ENCODE results near the gene ZNF385B.
"Not testable (repeated sequence)": the region's sequence is repeated elsewhere in the genome, so short reads cannot be mapped to it uniquely, and the experiment has no call there.

ZNF385B gene

GRCh38 chr2:179483131-179483530, 378.3 kb downstream of the ZNF385B start:
- no peak for ATAC-seq
- DNase-seq, result no peak

DNA sequence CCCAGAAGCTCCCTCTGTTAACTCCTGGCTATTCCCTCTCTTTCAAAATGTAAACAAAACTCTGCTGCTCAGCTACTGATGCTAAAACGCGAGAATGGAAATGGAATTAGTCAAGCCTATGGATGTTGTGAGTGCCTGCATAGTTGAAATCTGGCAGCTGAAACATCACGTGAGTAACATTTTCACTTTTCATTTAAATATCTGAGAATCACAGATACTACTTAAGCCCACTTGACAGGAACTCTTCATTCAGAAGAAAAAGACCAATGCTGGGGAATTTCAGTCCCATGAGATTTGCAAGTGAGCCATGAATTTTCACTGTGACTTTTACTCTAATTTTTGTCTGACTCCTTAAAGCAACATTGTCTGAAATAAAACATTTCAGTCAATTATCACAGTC, 381.5 kb downstream of the ZNF385B start:
- DNase-seq, result no peak
- ATAC-seq, result no peak

GRCh38 chr2:179478771-179479170, 382.6 kb downstream of the ZNF385B start:
- no peak for ATAC-seq
- DNase-seq, result no peak

- no peak for ATAC-seq
- no peak for DNase-seq
Observed at GRCh38 chr2:179470992-179471391, 390.4 kb downstream of the ZNF385B start.

DNA sequence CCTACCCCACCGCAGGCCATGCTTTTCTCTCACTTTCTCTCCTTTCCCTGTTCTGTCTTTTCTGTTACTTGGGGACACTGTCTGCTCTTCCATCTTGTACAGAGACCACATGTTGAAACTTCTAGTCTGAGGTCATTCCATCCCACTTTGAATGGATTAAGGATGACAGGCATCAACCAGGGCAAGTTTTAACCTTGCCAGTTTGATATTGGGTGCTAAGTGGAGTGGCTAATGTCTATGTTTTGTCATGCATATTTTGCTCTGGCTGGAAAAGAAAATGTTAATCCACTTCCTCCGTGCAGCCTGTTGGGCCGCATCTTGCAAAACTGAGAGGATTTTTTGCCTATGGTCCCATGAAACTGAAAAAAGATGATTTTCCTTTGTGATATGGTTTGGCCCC, 391.3 kb downstream of the ZNF385B start:
- DNase-seq (no peak), ATAC-seq (no peak)

- ATAC-seq, result no peak
- DNase-seq, result no peak
Observed at GRCh38 chr2:179467960-179468359, 393.5 kb downstream of the ZNF385B start.

- DNase-seq (no peak), ATAC-seq (no peak)
Observed at GRCh38 chr2:179467111-179467510, 394.3 kb downstream of the ZNF385B start.

GRCh38 chr2:179461420-179461819, 400.0 kb downstream of the ZNF385B start:
- ATAC-seq (no peak), DNase-seq (no peak)

- peak; percentile 19 for DNase-seq
Observed at GRCh38 chr2:179460181-179460929, 401.1 kb downstream of the ZNF385B start.

GRCh38 chr2:179458113-179458512, 403.3 kb downstream of the ZNF385B start:
- not testable (repeated sequence) for DNase-seq, ATAC-seq

More at GRCh38 chr2:179460181-179460929, 401.1 kb downstream of the ZNF385B start:
- ATAC-seq, result peak; percentile 71

DNA sequence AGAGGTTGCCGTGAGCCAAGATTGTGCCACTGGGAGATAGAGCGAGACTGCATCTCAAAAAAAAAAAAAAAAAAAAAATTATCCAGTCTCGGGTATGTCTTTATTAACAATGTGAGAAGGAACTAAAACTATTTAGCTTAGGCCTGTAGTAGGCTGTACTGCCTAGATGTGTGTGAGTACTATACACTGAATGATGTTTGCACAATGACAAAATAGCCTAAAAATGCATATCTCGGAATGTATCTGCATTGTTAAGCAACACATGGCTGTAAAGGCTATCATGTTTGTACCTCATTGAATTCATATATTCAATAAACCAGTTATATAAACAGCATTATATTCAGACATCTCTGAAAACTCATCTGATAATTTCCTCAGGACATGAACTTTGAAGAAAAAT, 405.6 kb downstream of the ZNF385B start:
- DNase-seq (no peak), ATAC-seq (no peak)

DNA sequence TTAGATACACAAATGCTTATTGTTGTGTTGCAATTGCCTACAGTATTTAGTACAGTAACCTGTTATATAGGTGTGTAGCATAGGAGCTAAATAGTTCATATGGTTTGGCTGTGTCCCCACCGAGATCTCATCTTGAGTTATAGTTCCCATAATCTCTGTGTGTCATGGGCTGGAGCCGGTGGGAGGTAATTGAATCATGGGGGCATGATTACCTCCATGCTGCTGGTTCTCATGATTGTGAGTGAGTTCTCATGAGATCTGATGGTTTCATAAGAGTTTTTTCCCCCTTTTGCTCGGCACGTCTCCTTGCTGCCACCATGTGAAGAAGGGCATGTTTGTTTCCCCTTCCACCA, 406.3 kb downstream of the ZNF385B start:
- ATAC-seq (no peak), DNase-seq (no peak)

- DNase-seq (no peak), ATAC-seq (no peak)
Observed at GRCh38 chr2:179454443-179455171, 406.8 kb downstream of the ZNF385B start.

GRCh38 chr2:179449010-179449409, 412.4 kb downstream of the ZNF385B start:
- ATAC-seq (no peak), DNase-seq (no peak)

DNA sequence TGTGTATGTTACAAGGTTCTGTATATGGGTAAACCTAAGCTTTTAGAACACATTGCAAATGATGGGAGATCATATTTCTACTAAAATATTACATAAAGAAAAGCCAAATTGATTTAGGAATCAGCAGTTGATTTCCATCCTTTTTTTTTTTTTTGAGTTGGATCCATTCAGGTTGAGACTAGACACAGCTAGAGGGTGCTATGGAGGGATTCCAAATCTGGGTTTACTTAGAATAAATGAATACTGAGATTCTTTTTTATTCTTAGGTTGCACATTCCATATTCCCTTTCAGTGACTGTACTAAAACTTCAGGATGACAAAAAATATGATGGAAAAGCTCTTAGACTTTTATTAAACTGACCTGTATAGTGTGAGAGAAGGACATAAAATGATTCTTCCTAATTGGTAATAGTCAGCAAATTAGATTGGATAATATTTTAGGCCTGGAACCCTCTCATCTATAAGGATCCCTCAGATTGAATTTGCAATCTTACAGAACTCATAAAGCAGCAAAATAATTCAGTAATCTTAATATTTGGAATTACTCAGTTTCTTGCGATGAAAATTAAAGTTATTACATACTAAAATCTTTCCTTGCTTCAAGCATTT, 413.5 kb downstream of the ZNF385B start:
- ATAC-seq (no peak), DNase-seq (no peak)

- ATAC-seq, result no peak
- no peak for DNase-seq
Observed at GRCh38 chr2:179447421-179447820, 414.0 kb downstream of the ZNF385B start.

- no peak for ATAC-seq
- DNase-seq, result no peak
Observed at GRCh38 chr2:179446476-179447141, 414.8 kb downstream of the ZNF385B start.

GRCh38 chr2:179444056-179444455, 417.4 kb downstream of the ZNF385B start:
- DNase-seq (no peak), ATAC-seq (no peak)

GRCh38 chr2:179443180-179443579, 418.2 kb downstream of the ZNF385B start:
- no peak for ATAC-seq

GRCh38 chr2:179442206-179442605, 419.2 kb downstream of the ZNF385B start:
- ATAC-seq (no peak), DNase-seq (no peak)

More at GRCh38 chr2:179443180-179443579, 418.2 kb downstream of the ZNF385B start:
- no peak for DNase-seq

DNA sequence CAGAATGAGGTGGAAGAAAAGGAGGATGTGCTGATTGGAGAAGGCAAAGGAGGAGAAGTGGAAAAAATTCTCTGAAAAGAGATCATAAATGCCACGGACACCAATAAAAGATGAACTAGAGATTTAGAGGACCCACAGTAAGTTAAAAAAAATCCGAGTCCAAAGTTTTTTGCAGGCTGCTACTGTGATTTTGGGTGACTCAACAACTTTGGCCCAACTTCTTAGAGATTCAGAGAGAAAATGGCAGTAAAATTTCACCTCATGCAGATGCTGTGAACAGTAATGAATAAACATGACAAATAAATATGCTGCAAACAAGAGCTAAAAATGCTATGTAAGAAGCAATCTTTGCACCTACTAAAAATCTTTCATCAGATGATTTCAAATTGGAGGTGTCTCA, 419.9 kb downstream of the ZNF385B start:
- no peak for DNase-seq

DNA sequence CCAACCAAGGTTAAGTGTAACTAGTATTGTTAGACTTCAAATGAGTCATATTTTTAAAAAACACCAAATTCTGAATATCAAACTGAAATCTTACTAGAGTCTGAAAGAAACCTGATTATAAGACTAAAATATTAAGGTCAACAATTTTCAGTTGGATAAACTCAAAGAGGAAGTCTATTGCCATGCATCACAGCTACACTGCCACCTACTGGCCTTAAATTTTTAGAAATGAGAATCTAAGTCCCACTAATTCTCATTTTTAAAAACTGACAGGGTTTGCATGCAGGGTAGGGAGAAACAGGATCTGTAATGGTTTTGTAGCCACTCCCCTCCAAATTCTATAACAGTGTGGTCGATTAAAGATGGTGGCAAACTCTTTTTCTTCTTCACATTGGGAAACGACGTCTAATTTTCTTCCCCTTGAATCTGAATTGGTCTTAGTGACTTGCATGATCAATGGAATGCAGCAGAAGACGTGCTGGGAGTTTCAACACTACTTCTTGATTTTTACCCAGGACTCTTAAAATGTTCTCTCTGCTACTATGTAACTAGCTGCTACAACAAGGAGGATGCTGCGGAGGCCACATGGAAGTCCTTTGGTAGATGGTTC, 420.7 kb downstream of the ZNF385B start:
- ATAC-seq, result peak; percentile 36
- DNase-seq, result no peak

More for the DNA sequence above, 419.9 kb downstream of the ZNF385B start:
- no peak for ATAC-seq
